ENCODE measurements around the gene PTPRA.

Gene PTPRA

GRCh38 chr20:2995796-2996195 lies 122.5 kb downstream of the PTPRA start:
- Histone ChIP-seq H3K9me3 (no peaks in the 10 kb centered on the region), H3K4me1 (ENCODE audit: control insufficient read depth in 1 of 2, insufficient read depth in 1 of 2, low read depth in 1 of 2, low read length in 1 of 2) (no peaks in the 10 kb centered on the region), H3K36me3 (peaks cover 52% of the 10 kb centered on the region), H3K27me3 (no peaks in the 10 kb centered on the region), H3K27ac (no peak overlapping the region), H3K4me3 (ENCODE audit: low read depth in 1 of 2, low read length in 1 of 2) (no peak overlapping the region)
- TF ChIP-seq, protein P1, sequence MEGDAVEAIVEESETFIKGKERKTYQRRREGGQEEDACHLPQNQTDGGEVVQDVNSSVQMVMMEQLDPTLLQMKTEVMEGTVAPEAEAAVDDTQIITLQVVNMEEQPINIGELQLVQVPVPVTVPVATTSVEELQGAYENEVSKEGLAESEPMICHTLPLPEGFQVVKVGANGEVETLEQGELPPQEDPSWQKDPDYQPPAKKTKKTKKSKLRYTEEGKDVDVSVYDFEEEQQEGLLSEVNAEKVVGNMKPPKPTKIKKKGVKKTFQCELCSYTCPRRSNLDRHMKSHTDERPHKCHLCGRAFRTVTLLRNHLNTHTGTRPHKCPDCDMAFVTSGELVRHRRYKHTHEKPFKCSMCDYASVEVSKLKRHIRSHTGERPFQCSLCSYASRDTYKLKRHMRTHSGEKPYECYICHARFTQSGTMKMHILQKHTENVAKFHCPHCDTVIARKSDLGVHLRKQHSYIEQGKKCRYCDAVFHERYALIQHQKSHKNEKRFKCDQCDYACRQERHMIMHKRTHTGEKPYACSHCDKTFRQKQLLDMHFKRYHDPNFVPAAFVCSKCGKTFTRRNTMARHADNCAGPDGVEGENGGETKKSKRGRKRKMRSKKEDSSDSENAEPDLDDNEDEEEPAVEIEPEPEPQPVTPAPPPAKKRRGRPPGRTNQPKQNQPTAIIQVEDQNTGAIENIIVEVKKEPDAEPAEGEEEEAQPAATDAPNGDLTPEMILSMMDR (IDR thresholded peaks at IDR 0.05) = no peak

GRCh38 chr20:2998728-2999127 lies 125.4 kb downstream of the PTPRA start:
- no peak overlapping the region for H3K4me3 ChIP-seq (ENCODE audit: low read depth in 1 of 2, low read length in 1 of 2)
- H3K36me3 ChIP-seq = peaks cover 25% of the 10 kb centered on the region

GRCh38 chr20:3000852-3001523 lies 127.7 kb downstream of the PTPRA start:
- H3K27me3 ChIP-seq = no peaks in the 10 kb centered on the region
- H3K9me3 ChIP-seq = no peaks in the 10 kb centered on the region
- TF ChIP-seq, protein P1 (IDR thresholded peaks at IDR 0.05) = no peak
- peaks cover 26% of the 10 kb centered on the region for H3K36me3 ChIP-seq
- H3K27ac ChIP-seq = no peak overlapping the region
- H3K4me1 ChIP-seq (ENCODE audit: control insufficient read depth in 1 of 2, insufficient read depth in 1 of 2, low read depth in 1 of 2, low read length in 1 of 2) = no peaks in the 10 kb centered on the region
- H3K4me3 ChIP-seq (ENCODE audit: low read depth in 1 of 2, low read length in 1 of 2) = no peak overlapping the region

More at GRCh38 chr20:2998728-2999127, 125.4 kb downstream of the PTPRA start:
- Histone ChIP-seq H3K4me1 (ENCODE audit: control insufficient read depth in 1 of 2, insufficient read depth in 1 of 2, low read depth in 1 of 2, low read length in 1 of 2) (no peaks in the 10 kb centered on the region), H3K9me3 (no peaks in the 10 kb centered on the region), H3K27ac (no peak overlapping the region), H3K27me3 (no peaks in the 10 kb centered on the region)
- TF ChIP-seq, protein P1 (IDR thresholded peaks at IDR 0.05) = no peak

- no peaks in the 10 kb centered on the region for H3K27me3 ChIP-seq
- no peak overlapping the region for H3K27ac ChIP-seq
- no peak overlapping the region for H3K4me3 ChIP-seq (ENCODE audit: low read depth in 1 of 2, low read length in 1 of 2)
- H3K9me3 ChIP-seq = no peaks in the 10 kb centered on the region
- peaks cover 46% of the 10 kb centered on the region for H3K36me3 ChIP-seq
- no peaks in the 10 kb centered on the region for H3K4me1 ChIP-seq (ENCODE audit: control insufficient read depth in 1 of 2, insufficient read depth in 1 of 2, low read depth in 1 of 2, low read length in 1 of 2)
- TF ChIP-seq, protein P1 (IDR thresholded peaks at IDR 0.05) = no peak
Observed at GRCh38 chr20:3003416-3003815, 130.1 kb downstream of the PTPRA start.

DNA sequence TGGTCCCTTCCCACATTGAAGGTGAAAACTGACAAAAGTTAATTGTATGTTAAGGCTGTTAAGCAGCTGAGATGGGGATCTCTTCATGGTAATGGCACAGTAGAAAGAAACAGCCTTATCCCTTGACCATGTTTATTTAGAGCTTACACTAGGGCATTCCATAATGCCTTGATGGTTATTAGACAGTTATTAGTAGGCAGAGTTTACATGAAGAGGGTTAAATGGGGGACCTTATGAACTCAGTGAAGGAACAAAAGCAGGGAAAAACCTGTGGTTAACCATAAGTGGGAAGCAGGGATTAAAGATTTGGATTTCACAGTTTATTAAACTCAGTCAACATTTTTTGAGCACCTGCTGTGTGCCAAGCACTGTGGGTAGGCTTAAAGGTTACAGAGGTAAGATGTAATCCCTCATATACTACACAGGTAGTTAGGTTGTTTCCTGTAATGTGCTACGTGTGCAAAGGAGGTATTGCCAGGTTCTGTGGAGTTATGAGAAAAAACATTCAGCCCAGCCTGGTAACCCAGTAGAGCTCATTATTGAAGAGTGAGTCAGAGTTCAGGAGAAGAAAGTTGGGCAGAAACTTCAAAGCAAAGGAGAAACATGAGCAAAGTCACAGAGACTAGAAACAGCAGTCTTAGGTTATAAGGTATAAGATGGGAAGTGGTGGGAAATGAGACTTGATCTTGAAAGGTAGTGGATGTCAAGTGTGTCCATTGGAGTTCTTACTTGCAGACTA lies 137.9 kb downstream of the PTPRA start:
- TF ChIP-seq, protein P1 (IDR thresholded peaks at IDR 0.05) = no peak
- peaks cover 70% of the 10 kb centered on the region for H3K36me3 ChIP-seq

More for the DNA sequence above, 137.9 kb downstream of the PTPRA start:
- Histone ChIP-seq H3K27ac (no peak overlapping the region), H3K27me3 (no peaks in the 10 kb centered on the region), H3K9me3 (no peaks in the 10 kb centered on the region), H3K4me3 (ENCODE audit: low read depth in 1 of 2, low read length in 1 of 2) (no peak overlapping the region), H3K4me1 (ENCODE audit: control insufficient read depth in 1 of 2, insufficient read depth in 1 of 2, low read depth in 1 of 2, low read length in 1 of 2) (no peaks in the 10 kb centered on the region)

All from neutrophil (primary cell).